H1 (cell line): ENCODE data around the gene KLHL40. TPM values are rescaled to one million over a fixed set of nuclear protein-coding genes. Genes with fewer than 3 reads are reported as not detected.

ENCODE experiments used
- CTCF ChIA-PET: fragments of 300-600 bp; sonication (Branson Sonifier 250); formaldehyde crosslinking; loops from one replicate; lab custom pipeline; 2021; ENCODE audit not compliant: partially characterized antibody; lab: Charles Lee
- POLR2A ChIA-PET: fragments of 300-600 bp; sonication (Branson Sonifier 250); formaldehyde crosslinking; loops from one replicate; lab custom pipeline; 2021; ENCODE audit warnings: inconsistent platforms; ENCODE audit not compliant: partially characterized antibody; lab: Charles Lee
- DNase-seq, 2 experiments: peaks; one replicate each; pipeline versions ENCODE4 v3.0.0 to v3.0.0-alpha.2; 2010 to 2022; ENCODE audit warnings: low spot score in 2 of 2, low read depth in 1 of 2, mixed read lengths in 1 of 2
- FAIRE-seq: peaks from 2 replicates; lab custom pipeline; 2011; peaks lifted over from hg19 to GRCh38; lab: Jason Lieb, UNC
- H2AFZ ChIP-seq: 2 replicates; pipeline ENCODE4 v1.8.1; 2012; ENCODE audit warnings: low read length, inconsistent platforms
- H2AK5ac ChIP-seq: 2 replicates; pipeline ENCODE4 v1.6.1; 2013; ENCODE audit warnings: low read depth, low read length
- H2BK120ac ChIP-seq: replicated peaks from 2 replicates; pipeline ENCODE3; 2013; ENCODE audit warnings: low read depth, low read length, inconsistent platforms
- H2BK12ac ChIP-seq: 2 replicates; pipeline ENCODE4 v1.6.1; 2013; ENCODE audit warnings: low read depth, low read length
- H2BK15ac ChIP-seq: 2 replicates; pipeline ENCODE4 v1.6.1; 2013; ENCODE audit warnings: low read length
- H2BK20ac ChIP-seq: 2 replicates; pipeline ENCODE4 v1.6.1; 2013; ENCODE audit warnings: low read length
- H2BK5ac ChIP-seq: 2 replicates; pipeline ENCODE4 v1.6.1; 2013; ENCODE audit warnings: low read depth, low read length
- H3K14ac ChIP-seq: 2 replicates; pipeline ENCODE4 v1.6.1; 2013; ENCODE audit warnings: inconsistent platforms; ENCODE audit not compliant: insufficient read length
- H3K18ac ChIP-seq: 2 replicates; pipeline ENCODE4 v1.6.1; 2013; ENCODE audit warnings: low read length; ENCODE audit errors: extremely low read depth
- H3K23ac ChIP-seq: 2 replicates; pipeline ENCODE4 v1.6.1; 2013; ENCODE audit warnings: inconsistent platforms; ENCODE audit not compliant: insufficient read length
- H3K23me2 ChIP-seq: 2 replicates; pipeline ENCODE4 v1.6.1; 2013; ENCODE audit warnings: low read depth, low read length
- H3K27ac ChIP-seq: 2 replicates; pipeline ENCODE4 v1.6.1; 2011; ENCODE audit warnings: low read depth, low read length, inconsistent platforms
- H3K27me3 ChIP-seq, 4 experiments: replicated peaks in 1 of 4; 1 replicate in 1 of 4; 2 replicates in 3 of 4; pipeline versions ENCODE4 v1.6.1 to v1.8.1; 2011 to 2013; ENCODE audit warnings: low read length in 3 of 4, mild to moderate bottlenecking in 3 of 4, inconsistent platforms in 2 of 4, mixed read lengths in 2 of 4, moderate library complexity in 1 of 4; ENCODE audit not compliant: control insufficient read depth in 3 of 4, insufficient read depth in 3 of 4; ENCODE audit errors: extremely low read depth in 1 of 4
- H3K36me3 ChIP-seq, 4 experiments: 2 replicates each; pipeline versions ENCODE4 v1.6.1 to v1.8.1; 2011 to 2013; ENCODE audit warnings: mild to moderate bottlenecking in 4 of 4, low read length in 3 of 4, moderate library complexity in 2 of 4, control low read depth in 1 of 4, inconsistent platforms in 1 of 4; ENCODE audit not compliant: insufficient read depth in 4 of 4, control insufficient read depth in 2 of 4
- H3K4ac ChIP-seq: replicated peaks from 2 replicates; pipeline ENCODE3; 2013; ENCODE audit warnings: low read length, low read depth, mixed read lengths, inconsistent platforms; ENCODE audit not compliant: insufficient read length
- H3K4me1 ChIP-seq, 4 experiments: replicated peaks in 1 of 4; 1 replicate in 1 of 4; 2 replicates in 3 of 4; pipeline versions ENCODE4 v1.6.1 to v1.8.1; 2011 to 2013; ENCODE audit warnings: low read length in 3 of 4, inconsistent platforms in 2 of 4, mixed read lengths in 1 of 4; ENCODE audit not compliant: insufficient read depth in 4 of 4, control insufficient read depth in 3 of 4
- H3K4me2 ChIP-seq, 2 experiments: 2 replicates each; pipeline versions ENCODE4 v1.6.1 to v1.8.1; 2011 to 2013; ENCODE audit warnings: low read depth in 2 of 2, low read length in 2 of 2, control low read depth in 1 of 2, inconsistent platforms in 1 of 2, mild to moderate bottlenecking in 1 of 2; ENCODE audit not compliant: insufficient read depth in 1 of 2
- H3K4me3 ChIP-seq, 4 experiments: fragments of 200-600, 300-600 bp in 1 of 4; sonication (generic), shearing (Covaris generic), sonication (Bioruptor Twin) in 1 of 4; 2 replicates each; pipeline versions ENCODE4 v1.5.1 to v1.8.1; 2011 to 2016; ENCODE audit warnings: low read length in 4 of 4, low read depth in 3 of 4, control low read depth in 2 of 4, inconsistent platforms in 2 of 4, mild to moderate bottlenecking in 2 of 4, mixed read lengths in 1 of 4, moderate library complexity in 1 of 4; ENCODE audit not compliant: insufficient read depth in 2 of 4; ENCODE audit errors: extremely low read depth in 1 of 4
- H3K56ac ChIP-seq: replicated peaks from 2 replicates; pipeline ENCODE3; 2013; ENCODE audit warnings: low read depth, mild to moderate bottlenecking, mixed read lengths, low read length, inconsistent platforms; ENCODE audit not compliant: insufficient read length
- H3K79me1 ChIP-seq: 2 replicates; pipeline ENCODE4 v1.6.1; 2013; ENCODE audit warnings: low read depth, low read length, control low read depth
- H3K79me2 ChIP-seq, 2 experiments: 2 replicates each; pipeline versions ENCODE4 v1.6.1 to v1.8.1; 2012 to 2013; ENCODE audit warnings: low read length in 2 of 2, mild to moderate bottlenecking in 2 of 2, inconsistent platforms in 1 of 2; ENCODE audit not compliant: insufficient read depth in 2 of 2, control insufficient read depth in 1 of 2
- H3K9ac ChIP-seq, 4 experiments: replicated peaks in 1 of 4; 1 replicate in 1 of 4; 2 replicates in 3 of 4; pipeline versions ENCODE4 v1.6.1 to v1.8.1; 2011 to 2013; ENCODE audit warnings: low read depth in 3 of 4, low read length in 3 of 4, control low read depth in 2 of 4, mild to moderate bottlenecking in 2 of 4, moderate library complexity in 2 of 4, inconsistent platforms in 1 of 4; ENCODE audit errors: extremely low read depth in 1 of 4
- H3K9me3 ChIP-seq, 2 experiments: 2 replicates each; pipeline versions ENCODE4 v1.6.1 to v1.8.1; 2012 to 2013; ENCODE audit warnings: mild to moderate bottlenecking in 2 of 2, moderate library complexity in 2 of 2, control low read depth in 1 of 2, inconsistent platforms in 1 of 2, low read depth in 1 of 2, low read length in 1 of 2, mixed read lengths in 1 of 2; ENCODE audit not compliant: insufficient read depth in 2 of 2
- H4K20me1 ChIP-seq, 2 experiments: replicated peaks in 1 of 2; 2 replicates each; pipeline versions ENCODE3 to v1.8.1; 2011 to 2013; ENCODE audit warnings: inconsistent platforms in 2 of 2, low read length in 2 of 2, mild to moderate bottlenecking in 1 of 2; ENCODE audit not compliant: insufficient read depth in 2 of 2, control insufficient read depth in 1 of 2
- H4K5ac ChIP-seq: 2 replicates; pipeline ENCODE4 v1.6.1; 2013; ENCODE audit warnings: low read length, low read depth, mixed read lengths, inconsistent platforms; ENCODE audit not compliant: insufficient read length
- H4K8ac ChIP-seq: 2 replicates; pipeline ENCODE4 v1.8.0; 2013; ENCODE audit warnings: mild to moderate bottlenecking, moderate library complexity, low read length, inconsistent platforms; ENCODE audit not compliant: insufficient read depth; ENCODE audit errors: extremely low read depth
- H4K91ac ChIP-seq: replicated peaks from 2 replicates; pipeline ENCODE3; 2013; ENCODE audit warnings: low read length, mixed read lengths, inconsistent platforms; ENCODE audit not compliant: insufficient read length
- ZNF274 ChIP-seq: IDR thresholded peaks from 2 replicates; pipeline ENCODE4 v1.7.0; 2012; ENCODE audit warnings: low read length, borderline replicate concordance; ENCODE audit errors: extremely low read depth
- WGBS, 2 experiments: shearing (Covaris generic) in 1 of 2; methylation state at CpG; one replicate each; pipeline versions ENCODE4 v1.1.6 to v1.1.7; 2013 to 2015; ENCODE audit warnings: low lambda C conversion rate in 2 of 2, mixed read lengths in 2 of 2, inconsistent platforms in 1 of 2, low coverage in 1 of 2, missing lambda C conversion rate in 1 of 2; ENCODE audit not compliant: insufficient replicate concordance in 2 of 2, insufficient coverage in 1 of 2, insufficient read length in 1 of 2; ENCODE audit errors: extremely low coverage in 1 of 2, missing lambda C conversion rate in 1 of 2; 5-methylcytosine and 5-hydroxymethylcytosine counted together
- polyA plus RNA-seq, 7 experiments: library from polyadenylated mRNA; depleted of rRNA in 3 of 7; stranded (reverse) in 5 of 7; unstranded in 2 of 7; fragments of >200 nt in 5 of 7; fragments of 200-250 nt in 2 of 7; gene quantifications; 1 replicate in 5 of 7; 2 replicates in 1 of 7; 4 replicates in 1 of 7; pipeline versions ENCODE4 v1.2.1 to v1.2.3, GENCODE V29; 2011 to 2013; ENCODE audit warnings: missing spikeins in 2 of 7, mixed read lengths in 2 of 7
- total RNA-seq: library from RNA; stranded (reverse); fragmentation: NEBNext Ultra II Directional; extraction: Animal tissue kit (Norgen Biotek cat#: 25700); gene quantifications from 2 replicates; pipeline ENCODE4 v1.2.1, GENCODE V29; 2021
- TF ChIP-seq, protein P1 (sequence below): IDR thresholded peaks from 2 replicates; pipeline ENCODE4 v1.6.1; 2011; ENCODE audit warnings: low read length, improper control_type of control experiment

The KLHL40 gene
- total and polyA plus RNA-seq, 2 of the 8 experiments (the other 6 are each of a cell fraction or from before 2014, with no cell fraction given) = 0.02 TPM; not detected in 1

DNA sequence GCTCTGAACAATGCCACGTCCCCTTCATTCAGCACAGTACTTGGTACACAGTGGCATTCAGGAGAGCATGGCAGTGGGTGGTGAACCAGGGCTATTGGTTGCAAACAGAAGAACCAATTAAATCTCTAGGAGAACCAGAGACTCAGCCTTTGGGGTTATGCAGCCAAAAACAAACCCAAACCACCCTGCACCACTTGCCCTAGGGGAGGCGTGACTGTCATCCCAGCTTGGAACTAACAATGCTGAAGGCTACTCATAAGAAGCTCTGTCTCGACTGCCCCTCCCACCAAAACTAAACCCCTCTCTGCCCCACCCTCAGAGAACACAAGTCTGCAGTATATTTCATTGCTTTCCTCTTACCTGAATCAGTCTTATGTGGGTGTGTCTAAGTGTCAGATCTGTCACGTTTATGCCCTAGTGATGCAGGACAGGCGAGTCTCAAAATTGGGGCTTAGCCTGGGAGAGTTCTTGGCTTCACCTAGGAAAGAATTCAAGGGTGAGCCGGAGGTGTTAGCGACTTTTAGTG lies 15.2 kb upstream of the KLHL40 start:
- no peaks in the 10 kb centered on the region for H3K23me2 ChIP-seq
- H4K20me1 ChIP-seq = peaks cover 0 to 2% of the 10 kb centered on the region in 2 experiments
- 0 out of 4 replicates have a peak, but pooled peaks cover 0 to 2% of the 10 kb centered on the region in 2 experiments for H3K9me3 ChIP-seq
- peaks cover 0 to 7% (median 0%) of the 10 kb centered on the region in 4 experiments; a peak in 2 of 7 replicates for H3K4me1 ChIP-seq
- WGBS, 2 experiments = 87% methylated on average over 7 of the region's 7 CpGs; no CpG with 5 or more reads in 1 of the 2 experiments
- no peak overlapping the region for H4K8ac ChIP-seq
- H3K36me3 ChIP-seq = no peaks in the 10 kb centered on the region
- POLR2A ChIA-PET = interaction anchor here (0.6 to 2.5 kb wide), 5 partner anchors 8 to 78 kb away, joined by 3 to 7 read pairs (median 4); partner anchors contain the start of gene ZBTB47
- no peak overlapping the region for H3K4me2 ChIP-seq
- no peak overlapping the region for H2BK5ac ChIP-seq
- H3K23ac ChIP-seq = no peak overlapping the region
- no peaks in the 10 kb centered on the region for H3K79me1 ChIP-seq
- no peak overlapping the region for H3K14ac ChIP-seq
- no peak overlapping the region for H3K4ac ChIP-seq
- H3K56ac ChIP-seq = no peak overlapping the region
- no peak overlapping the region for H2AFZ ChIP-seq
- no peak overlapping the region for H4K5ac ChIP-seq
- H2BK12ac ChIP-seq = no peak overlapping the region
- no peak overlapping the region for H3K9ac ChIP-seq
- H3K27ac ChIP-seq = no peak overlapping the region
- no peak overlapping the region for H2BK20ac ChIP-seq
- no peak overlapping the region for H2BK120ac ChIP-seq
- CTCF ChIA-PET = interaction anchor here (0.7 to 1.9 kb wide), 9 partner anchors 9 to 109 kb away, joined by 3 to 15 read pairs (median 5); no protein-coding TSS in a partner anchor
- DNase-seq (no peak), FAIRE-seq (no peak)
- no peak overlapping the region for H4K91ac ChIP-seq
- H3K27me3 ChIP-seq = peaks cover 0 to 2% (median 0%) of the 10 kb centered on the region in 4 experiments; a peak in 2 of 7 replicates
- no peak overlapping the region for H3K18ac ChIP-seq
- H2AK5ac ChIP-seq = no peak overlapping the region
- no peak overlapping the region for H2BK15ac ChIP-seq
- no peaks in the 10 kb centered on the region for H3K79me2 ChIP-seq
- H3K4me3 ChIP-seq = no peak overlapping the region
- no peak for TF ChIP-seq ZNF274
- TF ChIP-seq, protein P1, sequence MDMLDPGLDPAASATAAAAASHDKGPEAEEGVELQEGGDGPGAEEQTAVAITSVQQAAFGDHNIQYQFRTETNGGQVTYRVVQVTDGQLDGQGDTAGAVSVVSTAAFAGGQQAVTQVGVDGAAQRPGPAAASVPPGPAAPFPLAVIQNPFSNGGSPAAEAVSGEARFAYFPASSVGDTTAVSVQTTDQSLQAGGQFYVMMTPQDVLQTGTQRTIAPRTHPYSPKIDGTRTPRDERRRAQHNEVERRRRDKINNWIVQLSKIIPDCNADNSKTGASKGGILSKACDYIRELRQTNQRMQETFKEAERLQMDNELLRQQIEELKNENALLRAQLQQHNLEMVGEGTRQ = no peak
